ENCODE results near the gene OTUD5. TPM values are rescaled to one million over a fixed set of nuclear protein-coding genes. Genes with fewer than 3 reads are reported as not detected.

OTUD5 gene
- total RNA-seq, 1 donor from 2014 or later, result 38.6 TPM

DNA sequence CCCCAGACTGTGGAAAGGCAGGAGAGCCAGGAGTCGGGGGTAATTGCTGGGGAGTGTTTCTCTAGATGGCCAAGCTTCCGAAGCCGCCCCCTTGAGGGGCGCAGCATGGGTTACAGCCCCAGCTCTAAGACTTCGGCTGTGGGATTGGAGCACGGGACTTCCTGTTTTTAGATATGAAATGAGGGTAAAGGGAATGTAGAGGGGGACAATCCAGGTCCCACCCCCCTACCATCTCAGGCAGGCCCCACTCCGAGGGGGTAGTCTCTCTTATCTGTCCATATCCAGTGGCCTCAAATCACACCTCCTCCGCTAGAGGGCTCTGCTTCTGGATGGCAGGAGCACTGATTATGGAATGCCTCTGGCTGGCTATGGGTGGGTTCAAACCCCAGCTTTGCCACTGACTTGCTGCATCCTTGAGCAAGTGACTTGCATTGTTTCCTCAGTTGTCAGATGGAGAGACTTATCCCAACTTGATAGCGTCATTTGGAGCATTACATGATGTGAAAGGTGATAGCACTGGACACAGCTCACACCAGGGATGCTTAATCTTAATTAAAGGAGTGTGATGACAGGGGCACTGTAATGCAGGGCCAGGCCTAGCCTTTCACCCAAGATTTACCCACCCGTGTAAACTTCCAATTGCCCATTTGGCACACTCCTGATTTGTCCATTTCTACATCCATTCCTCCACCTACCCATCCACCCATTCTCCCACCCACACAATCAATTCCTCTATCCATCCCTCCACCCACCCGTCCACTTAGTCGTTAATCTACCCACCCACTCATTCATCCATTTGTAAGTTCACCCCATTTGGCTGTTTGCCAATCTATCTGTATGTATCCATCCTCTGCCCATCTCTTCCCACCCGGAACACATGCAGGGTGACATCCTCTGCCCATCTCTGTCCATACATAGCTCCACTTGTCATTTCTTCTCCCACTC, 15.1 kb upstream of the OTUD5 start:
- TF ChIP-seq CTCF (conservative IDR thresholded peaks at IDR 0.05), result peak; percentile 61
- Mint-ChIP-seq H3K36me3 (ENCODE audit: low read depth) (peaks cover 16% of the 10 kb centered on the region), H3K4me3 (peak overlapping the region; percentile 39), H3K27me3 (ENCODE audit: low read depth) (peaks cover 10% of the 10 kb centered on the region), H3K27ac (ENCODE audit: unreplicated experiment) (no peak overlapping the region), H3K9me3 (peaks cover 8% of the 10 kb centered on the region), H3K4me1 (peaks cover 9% of the 10 kb centered on the region)
- peak; percentile 15 for DNase-seq (ENCODE audit: low read depth, low spot score)

DNA sequence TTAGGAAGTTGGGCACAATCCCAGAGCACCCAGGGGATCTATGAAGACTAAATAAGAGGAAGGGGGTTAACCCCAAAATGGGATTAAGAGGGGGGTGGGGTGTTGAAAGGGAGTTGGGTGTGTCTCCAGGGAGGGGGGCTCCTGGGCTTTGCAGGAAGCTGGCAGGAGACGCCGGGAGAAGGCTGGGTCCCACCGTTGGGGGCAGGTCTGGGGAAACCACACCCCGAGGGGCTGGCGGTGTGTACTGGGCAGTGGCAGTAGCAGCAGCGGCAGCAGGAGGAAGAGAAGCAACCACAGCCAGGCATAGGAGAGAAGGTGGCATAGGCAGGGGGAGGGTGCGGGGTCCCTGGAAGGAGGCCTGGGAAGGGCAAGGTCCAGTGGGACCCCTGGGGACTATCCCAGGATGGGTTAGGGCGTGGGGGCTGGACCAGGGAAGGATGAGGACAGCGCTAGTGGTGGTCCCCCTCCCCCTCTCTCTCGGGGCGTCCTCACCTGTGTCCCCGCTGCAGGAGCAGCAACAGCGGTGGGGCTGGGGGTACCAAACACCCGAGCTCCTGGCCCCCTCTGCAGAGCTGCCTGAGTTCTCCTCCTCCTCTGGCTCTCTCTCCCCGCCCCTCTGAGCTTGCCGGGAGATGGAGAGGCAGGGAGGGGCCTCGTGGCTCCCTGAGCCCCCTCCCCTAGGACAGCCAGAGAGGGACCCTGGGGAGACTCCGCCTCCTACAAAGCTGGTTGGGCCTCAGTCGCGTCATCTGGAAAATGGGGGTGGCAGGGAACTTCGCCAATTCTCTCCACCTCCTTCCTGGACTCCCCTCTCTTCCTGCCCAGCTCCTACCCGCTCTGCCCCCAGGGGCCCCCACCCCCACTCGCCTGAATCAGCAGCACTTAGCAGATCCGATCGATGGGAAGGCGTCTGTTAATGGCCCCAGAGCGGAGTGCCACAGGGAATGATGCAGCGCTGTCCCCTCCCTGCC, 14.1 kb upstream of the OTUD5 start, which contains the start of gene KCND1:
Gene KCND1, minus strand, starts transcription at position 596 of the 971 bp plus-strand sequence. CDS start 1,573 bp downstream, outside the sequence.
- H3K36me3 Mint-ChIP-seq (ENCODE audit: low read depth), result peaks cover 16% of the 10 kb centered on the region
- no peak for TF ChIP-seq CTCF (conservative IDR thresholded peaks at IDR 0.05)
- peaks cover 10% of the 10 kb centered on the region for H3K27me3 Mint-ChIP-seq (ENCODE audit: low read depth)
- H3K4me3 Mint-ChIP-seq, result peak within 1 kb of the TSS; percentile 39
- no peak for DNase-seq (ENCODE audit: low read depth, low spot score)
- peaks cover 8% of the 10 kb centered on the region for H3K9me3 Mint-ChIP-seq
- H3K4me1 Mint-ChIP-seq, result peaks cover 9% of the 10 kb centered on the region
- no peak within 1 kb of the TSS for H3K27ac Mint-ChIP-seq (ENCODE audit: unreplicated experiment)

DNA sequence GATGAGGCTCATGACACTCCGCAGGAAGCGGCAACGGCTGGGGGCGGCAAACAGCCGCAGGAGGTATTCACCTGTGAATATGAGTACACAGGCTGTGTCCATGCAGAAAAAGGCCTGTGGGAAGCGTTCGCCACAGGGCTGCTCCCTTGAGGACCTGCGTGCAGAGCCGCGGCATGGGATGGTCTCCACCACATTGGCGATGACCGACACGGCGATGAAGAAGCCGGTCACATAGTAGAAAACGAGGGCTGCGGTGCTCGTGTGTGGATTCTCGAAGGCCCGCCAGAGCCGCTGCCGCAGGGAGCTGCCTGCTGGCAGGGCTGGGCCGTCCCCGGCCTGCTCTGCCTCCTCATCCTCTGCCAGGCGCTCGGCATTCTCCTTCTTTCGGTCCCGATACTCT, 12.1 kb upstream of the OTUD5 start:
- peaks cover 9% of the 10 kb centered on the region for H3K4me1 Mint-ChIP-seq
- peaks cover 10% of the 10 kb centered on the region for H3K27me3 Mint-ChIP-seq (ENCODE audit: low read depth)
- H3K36me3 Mint-ChIP-seq (ENCODE audit: low read depth), result peaks cover 8% of the 10 kb centered on the region
- no peak overlapping the region for H3K4me3 Mint-ChIP-seq
- H3K27ac Mint-ChIP-seq (ENCODE audit: unreplicated experiment), result no peak overlapping the region
- no peak for TF ChIP-seq CTCF (conservative IDR thresholded peaks at IDR 0.05)
- H3K9me3 Mint-ChIP-seq, result peaks cover 4% of the 10 kb centered on the region
- no peak for DNase-seq (ENCODE audit: low read depth, low spot score)

GRCh38 chrX:48968377-48968776, 11.0 kb upstream of the OTUD5 start:
- H3K27ac Mint-ChIP-seq (ENCODE audit: unreplicated experiment), result no peak overlapping the region
- H3K36me3 Mint-ChIP-seq (ENCODE audit: low read depth), result peaks cover 8% of the 10 kb centered on the region
- no peak overlapping the region for H3K4me3 Mint-ChIP-seq
- peaks cover 9% of the 10 kb centered on the region for H3K4me1 Mint-ChIP-seq
- DNase-seq (ENCODE audit: low read depth, low spot score), result no peak
- peaks cover 10% of the 10 kb centered on the region for H3K27me3 Mint-ChIP-seq (ENCODE audit: low read depth)
- H3K9me3 Mint-ChIP-seq, result peaks cover 4% of the 10 kb centered on the region
- no peak for TF ChIP-seq CTCF (conservative IDR thresholded peaks at IDR 0.05)
